Muscle of arm (tissue), 12 donors: ENCODE data around the gene ZIC5. TPM values are rescaled to one million over a fixed set of nuclear protein-coding genes. Genes with fewer than 3 reads are reported as not detected.

ENCODE experiments used
- DNase-seq: peaks from one replicate; pipeline ENCODE4 v3.0.0-alpha.2; 2013
- polyA plus RNA-seq, 12 donors: library from polyadenylated mRNA; unstranded; fragments of 120-200 nt; gene quantifications; one replicate each; pipeline ENCODE4 v1.2.1, GENCODE V29; 2013; ENCODE audit not compliant: insufficient read length in 12 of 12

Gene ZIC5
- polyA plus RNA-seq, 12 donors = not detected

- no peak for DNase-seq
Measured at GRCh38 chr13:99976575-99976974, 5.0 kb upstream of the ZIC5 start.

DNA sequence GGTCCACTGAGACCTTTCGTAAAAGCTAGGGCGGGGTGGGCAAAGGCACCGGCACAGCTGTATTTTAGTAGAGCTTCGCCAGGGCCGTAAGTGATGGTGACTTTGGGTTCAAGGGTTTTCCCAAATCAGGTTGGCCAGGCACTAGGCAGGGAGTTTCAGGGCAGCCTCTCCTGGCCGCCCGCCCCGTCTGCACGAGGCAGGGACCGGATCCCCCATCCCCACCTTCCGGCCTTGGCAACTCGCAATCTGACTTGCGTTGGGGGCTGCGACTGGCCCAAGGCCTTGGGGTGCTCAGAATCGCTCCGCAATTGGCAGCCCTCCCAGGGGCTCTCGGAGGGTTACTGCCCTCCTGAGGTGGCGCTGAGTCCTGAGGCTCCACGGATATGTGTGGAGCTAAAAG is 4.1 kb upstream of the ZIC5 start:
- DNase-seq = no peak

GRCh38 chr13:99974939-99975561 is 3.5 kb upstream of the ZIC5 start:
- DNase-seq = no peak

GRCh38 chr13:99974296-99974938 is 2.9 kb upstream of the ZIC5 start:
- DNase-seq = no peak

DNA sequence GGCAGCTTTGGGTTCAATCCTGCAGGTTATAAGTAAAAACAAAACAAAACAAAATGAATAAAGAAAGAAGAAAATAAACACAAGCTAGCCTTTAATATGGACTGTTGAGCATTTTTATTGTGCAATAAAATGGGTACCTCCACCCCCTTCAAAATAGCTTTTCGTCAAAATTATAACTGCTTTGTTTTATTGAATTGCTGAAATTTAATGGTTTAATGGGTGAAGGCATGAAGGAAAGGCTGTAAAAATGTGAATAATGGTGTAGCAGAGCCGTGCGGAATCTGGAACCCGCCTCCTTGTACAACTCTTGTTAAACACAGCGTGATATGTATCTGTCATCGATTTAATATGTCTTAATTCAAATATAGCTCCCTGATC is 2.2 kb upstream of the ZIC5 start:
- no peak for DNase-seq

- no peak for DNase-seq
Measured at GRCh38 chr13:99973163-99973807, 1.7 kb upstream of the ZIC5 start.

GRCh38 chr13:99972190-99972731 is 694 bp upstream of the ZIC5 start:
- no peak for DNase-seq

DNA sequence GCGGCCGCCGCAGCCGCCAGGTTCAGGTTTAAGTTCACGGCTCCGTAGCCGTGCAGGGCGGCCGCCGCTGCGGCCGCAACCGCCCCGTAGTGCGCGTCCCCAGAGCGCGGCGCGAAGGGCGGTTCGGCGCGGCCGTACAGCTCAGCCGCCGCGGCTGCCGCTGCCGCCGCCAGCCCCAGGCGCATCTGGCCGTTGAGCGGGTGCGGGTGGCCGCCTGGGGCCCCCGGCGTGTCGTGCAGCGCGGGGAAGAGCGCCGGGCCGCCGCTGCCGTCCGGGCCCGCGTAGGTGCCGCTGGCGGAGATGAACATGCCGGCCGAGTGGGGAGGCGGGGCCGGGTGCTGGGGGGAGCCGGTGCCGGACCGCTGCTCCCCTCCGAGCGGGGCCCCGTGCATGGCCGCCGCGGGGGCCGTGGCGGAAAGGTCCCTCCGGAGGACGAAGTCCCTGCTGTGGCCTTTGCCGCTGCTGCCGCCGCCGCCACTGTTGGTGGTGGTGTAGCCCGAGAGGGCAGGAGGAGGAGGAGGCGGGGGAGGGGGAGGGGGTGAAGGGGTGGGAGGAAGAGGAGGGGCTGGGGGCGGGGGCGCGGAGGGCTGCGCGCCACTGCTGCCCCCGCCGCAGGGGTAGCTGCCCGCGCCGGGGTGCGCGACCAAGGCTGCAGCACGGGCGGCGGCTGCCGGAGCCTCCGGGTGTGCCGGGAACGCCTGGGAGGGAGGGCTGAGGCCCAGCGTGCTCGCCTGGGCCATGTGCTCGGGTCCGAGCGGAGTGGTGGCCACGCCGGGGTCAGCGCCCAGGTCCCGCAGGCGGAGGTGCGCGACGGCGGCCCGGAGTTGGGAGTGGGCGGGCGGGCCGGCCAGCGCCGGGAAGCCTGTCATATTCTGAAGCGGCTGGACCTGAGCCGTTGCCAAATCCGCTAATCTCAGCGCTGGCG is 654 bp downstream of the ZIC5 start:
- no peak for DNase-seq

DNA sequence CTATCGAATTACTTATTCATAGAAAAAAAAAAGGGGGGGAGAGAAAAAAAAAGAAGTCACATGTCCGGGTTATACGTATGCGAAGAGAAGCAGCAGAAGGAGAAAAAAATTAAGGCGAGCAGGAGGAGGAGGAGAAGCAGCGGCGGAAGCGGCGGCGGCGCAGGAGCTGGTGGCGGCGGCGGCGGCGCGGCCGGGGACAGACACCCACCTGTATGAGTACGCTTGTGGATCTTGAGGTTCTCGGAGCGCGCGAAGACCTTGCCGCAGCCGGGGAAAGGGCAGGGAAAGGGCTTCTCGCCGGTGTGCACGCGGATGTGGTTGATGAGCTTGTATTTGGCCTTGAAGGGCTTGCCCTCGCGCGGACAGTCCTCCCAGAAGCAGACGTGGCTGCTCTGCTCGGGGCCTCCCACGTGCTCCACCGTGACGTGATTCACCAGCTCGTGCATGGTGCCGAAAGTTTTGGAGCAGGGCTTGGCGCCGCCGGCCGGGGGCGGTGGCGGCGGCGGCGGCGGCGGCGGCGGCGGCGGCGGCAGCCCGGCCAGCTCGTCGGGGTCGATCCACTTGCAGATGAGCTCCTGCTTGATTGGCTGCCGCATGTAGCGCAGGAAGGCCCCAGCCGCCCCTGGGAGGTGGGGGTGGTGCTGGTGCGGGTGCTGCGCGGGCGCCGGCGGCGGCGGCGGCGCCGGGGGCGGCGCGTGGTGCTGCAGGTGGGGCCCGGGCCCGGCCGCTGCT is 1.5 kb downstream of the ZIC5 start:
- no peak for DNase-seq

- no peak for DNase-seq
Measured at GRCh38 chr13:99969453-99969918, 2.1 kb downstream of the ZIC5 start.

DNA sequence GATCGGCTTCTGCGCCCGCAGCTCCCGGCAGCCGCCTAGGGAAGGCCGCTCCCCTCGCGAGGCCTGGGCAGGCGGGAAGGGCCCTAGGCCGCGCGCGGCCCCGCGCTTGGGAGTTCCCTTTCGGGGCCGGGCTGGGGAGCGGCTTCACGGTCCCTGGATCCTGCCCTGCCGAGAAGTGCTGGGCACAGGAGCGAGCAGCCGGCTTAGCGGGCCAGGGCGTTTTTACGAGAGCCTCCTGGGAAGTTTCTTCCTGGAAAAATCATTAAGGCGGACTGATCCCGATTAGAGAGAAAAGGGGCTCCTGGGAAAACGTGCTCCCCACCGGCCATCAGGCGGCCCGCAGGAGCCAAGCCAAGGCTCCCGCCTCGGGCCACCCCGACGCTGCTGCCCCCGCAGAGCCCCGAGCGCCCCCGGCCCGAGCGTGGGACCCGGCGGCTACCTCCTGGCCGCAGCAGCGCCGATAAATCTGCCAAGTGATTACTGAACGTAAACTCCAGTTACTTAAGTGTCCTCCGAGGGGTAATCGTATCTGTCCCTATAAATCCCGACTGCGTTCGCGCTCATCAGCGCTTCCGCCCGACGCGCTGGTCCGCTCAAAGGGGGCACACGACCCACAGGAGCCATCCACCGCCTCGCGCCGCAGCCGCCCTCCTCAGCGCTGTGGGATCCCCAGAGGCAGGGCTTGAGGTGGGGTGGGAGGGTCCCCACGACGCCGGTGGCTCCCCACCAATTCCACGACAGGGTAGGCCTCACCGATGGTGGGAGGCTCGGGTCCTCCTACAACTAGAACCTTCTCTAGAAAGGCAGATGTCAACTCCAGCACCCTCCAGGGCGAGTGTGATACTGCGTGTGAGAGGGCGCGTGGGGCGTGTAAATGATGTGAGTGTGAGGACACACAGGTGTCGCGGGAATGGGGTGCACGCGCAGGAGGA is 2.8 kb downstream of the ZIC5 start:
- DNase-seq = no peak

DNA sequence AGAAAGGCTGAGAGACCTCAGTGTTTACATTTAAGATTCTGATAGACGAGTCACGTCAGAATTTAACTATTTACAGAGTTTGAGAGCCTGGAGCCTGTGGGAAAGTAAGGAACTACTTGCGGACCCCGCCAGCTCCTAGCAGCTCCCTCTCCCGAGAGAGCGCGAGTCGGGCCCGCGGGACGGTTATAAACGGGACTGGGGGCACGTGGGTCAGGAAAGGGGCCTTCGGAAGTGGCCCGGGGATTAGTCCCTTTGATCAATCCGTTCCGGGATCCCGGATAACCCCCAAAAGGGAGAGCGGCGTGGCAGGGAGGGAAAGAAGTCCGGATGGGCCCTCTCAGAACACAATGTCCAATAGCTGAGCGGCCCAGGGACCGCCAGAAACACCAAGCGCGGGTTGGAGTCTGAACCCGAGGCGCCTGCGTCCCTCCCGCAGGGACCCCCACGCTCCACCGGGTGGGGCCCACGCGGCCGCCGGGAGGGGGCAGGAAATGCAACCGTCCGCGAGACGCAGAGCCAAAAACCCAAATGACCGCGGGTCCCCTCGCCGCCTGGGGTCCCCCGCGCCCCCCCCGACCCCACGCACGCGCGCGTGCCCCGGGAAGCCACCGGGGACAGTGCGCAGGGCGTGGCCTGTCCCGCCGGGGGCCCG is 3.6 kb downstream of the ZIC5 start:
- DNase-seq = no peak

GRCh38 chr13:99967498-99967868 is 4.1 kb downstream of the ZIC5 start:
- DNase-seq = no peak

DNA sequence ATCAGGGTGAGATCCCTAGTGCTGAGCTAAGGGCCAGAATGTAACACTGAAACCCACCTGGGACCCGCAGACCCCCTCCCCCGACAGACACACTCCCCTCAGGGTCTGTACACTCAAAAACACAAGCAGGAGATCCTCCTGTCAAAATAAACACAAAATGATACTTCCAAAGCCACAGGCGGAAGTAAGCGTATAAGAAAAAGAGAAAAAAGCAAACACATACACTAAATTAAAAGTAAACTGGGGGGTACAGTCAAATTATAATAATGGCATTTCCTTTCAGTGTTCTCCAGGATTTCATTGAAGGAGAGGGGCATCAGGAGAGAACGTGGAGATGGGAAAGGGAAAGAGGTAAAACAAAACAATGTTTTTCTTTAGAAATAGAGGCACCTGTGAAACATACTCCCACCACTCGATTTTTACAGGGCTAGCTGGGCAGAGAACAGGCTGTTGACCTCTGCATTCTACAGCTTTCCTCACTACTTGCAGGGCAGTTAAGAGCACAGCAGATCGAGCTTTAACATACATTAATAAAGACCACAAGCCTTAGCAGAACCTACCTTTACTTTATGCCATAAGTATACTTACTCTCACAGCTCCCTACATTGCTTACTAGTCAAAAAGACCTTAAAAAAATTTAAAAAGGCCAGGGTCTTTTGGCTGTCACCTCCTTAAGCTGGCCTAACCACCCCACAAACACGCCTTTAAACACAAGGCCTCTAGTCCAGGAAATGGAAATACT is 5.3 kb downstream of the ZIC5 start:
- no peak for DNase-seq

DNA sequence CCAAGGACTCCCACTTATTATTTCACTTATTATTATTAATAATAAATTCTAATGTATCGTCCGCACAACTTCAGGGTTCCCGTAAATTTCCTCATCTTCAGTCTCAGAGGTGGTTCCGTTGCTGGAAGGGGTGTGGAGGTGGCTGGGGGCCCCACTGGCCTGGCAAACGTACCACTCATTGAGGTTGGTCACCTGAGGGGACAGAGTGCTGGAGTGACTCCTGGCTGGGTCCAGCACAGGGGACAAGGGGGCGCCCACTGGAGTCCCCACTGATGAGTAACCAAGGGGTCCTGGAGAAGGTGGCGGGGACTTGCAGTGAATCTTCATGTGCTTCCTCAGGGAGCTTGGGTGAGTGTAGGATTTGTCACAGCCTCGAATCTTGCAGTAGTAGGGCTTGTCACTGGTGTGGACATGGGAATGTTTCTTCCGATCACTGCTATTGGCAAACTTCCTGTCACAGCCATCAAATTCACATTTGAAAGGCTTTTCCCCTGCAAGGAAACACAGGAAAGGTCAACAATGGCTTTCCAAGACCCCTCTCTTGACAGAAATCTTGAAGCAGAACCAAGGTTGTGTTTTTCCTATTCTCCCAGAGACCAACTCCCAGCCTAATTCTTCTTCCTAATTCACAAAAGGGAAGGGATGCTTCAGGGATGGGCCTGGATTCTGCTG is 6.1 kb downstream of the ZIC5 start:
- no peak for DNase-seq

DNA sequence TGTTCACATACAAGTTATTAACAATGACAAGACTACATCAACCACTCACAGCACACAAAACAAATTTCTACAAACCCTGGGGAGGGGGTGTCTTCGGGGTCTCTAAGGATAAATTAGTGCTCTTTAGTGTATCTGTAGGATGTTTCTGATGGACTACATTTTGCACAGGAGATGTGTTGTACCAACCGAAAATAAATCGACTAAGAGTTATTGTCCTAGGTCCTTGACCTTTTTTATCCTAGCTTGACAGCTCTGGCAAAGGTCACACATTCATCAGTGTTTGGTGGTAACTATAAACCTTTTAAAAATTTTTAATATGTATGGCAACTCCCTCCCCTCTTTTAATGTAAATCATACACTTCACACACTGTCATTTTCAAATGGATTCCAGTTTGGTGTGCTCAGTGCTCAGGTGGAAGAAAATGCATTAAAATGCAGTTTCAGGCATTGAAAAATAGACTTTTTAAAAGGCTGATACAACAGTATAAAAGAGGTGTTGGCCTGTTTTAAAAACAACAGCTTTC is 7.7 kb downstream of the ZIC5 start:
- no peak for DNase-seq

- no peak for DNase-seq
Measured at GRCh38 chr13:99962242-99962641, 9.3 kb downstream of the ZIC5 start.

- DNase-seq = no peak
Measured at GRCh38 chr13:99961636-99962035, 9.9 kb downstream of the ZIC5 start.
